Omental fat pad (tissue), 4 donors: ENCODE measurements around the gene SH3BP5L. TPM values are rescaled to one million over a fixed set of nuclear protein-coding genes. Genes with fewer than 3 reads are reported as not detected.

Experiments
- ATAC-seq: fragments of 150-250 bp; one replicate; pipeline ENCODE4 v1.9.1; 2016; ENCODE audit warnings: mild to moderate bottlenecking, moderate library complexity; ENCODE audit not compliant: low FRiP score
- DNase-seq: peaks from one replicate; pipeline ENCODE4 v3.0.0-alpha.2; 2019; ENCODE audit warnings: low spot score
- total RNA-seq, 4 donors: library from RNA; depleted of rRNA; stranded (reverse); fragments of >200 nt; gene quantifications; one replicate each; pipeline ENCODE4 v1.1.0, GENCODE V29; 2016
- TF ChIP-seq, protein P1 (sequence below), 3 donors: fragments of 450-650 bp; IDR thresholded peaks; one replicate each; pipeline ENCODE4 v1.5.1; 2016 to 2017; ENCODE audit warnings: antibody characterized with exemption in 3 of 3, mild to moderate bottlenecking in 3 of 3, moderate library complexity in 2 of 3

SH3BP5L gene
- 10 to 100 TPM in 3 of 4 donors, 1 to 10 TPM in 1; 9.7 to 20.0 (median 15.2) TPM for total RNA-seq

DNA sequence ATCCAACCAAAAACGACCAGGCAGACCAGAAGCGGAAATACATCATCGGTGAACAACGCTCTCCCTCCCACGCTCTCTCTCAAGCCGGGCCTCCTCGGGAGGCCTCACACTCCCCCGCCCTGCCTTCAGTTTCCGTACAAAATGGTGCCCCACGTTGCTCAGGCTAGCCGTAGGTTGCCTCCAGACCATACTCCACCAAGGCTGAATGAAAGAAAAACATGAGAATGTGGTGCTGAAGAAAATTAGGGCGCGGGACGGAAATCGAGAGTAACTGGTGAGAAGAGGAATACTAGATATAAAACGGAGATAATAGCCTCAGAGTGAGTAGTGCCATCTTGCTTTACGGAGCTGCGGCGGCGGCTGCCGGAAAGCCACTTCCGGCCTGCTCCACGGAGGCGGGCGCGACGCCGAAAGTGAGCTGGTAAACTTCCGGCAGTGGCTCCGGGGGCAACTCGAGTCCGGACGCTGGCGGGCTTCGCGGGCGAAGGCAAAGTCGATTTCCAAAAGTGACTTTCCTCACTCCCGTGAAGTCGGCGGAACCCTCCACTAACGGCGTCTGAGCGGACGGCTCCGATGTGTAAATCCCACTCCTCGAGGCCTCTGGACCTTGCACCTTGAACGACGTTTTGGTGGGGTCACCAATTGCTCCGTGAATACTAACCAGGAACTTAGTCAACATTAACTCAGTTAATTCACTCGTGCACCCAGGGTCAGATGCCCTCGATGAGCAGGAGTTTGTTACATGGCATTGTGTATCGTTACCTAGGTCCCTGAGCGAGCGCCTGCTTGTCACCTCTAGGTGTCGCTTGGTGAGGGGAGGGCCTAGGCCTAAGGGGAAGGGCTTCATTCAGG lies at the start of gene SH3BP5L:
Gene SH3BP5L, minus strand, starts transcription at position 7 of the 852 bp plus-strand sequence. CDS start 980 bp downstream, outside the sequence.
- ATAC-seq (peak; percentile 86), DNase-seq (peak; percentile 70)
- TF ChIP-seq, protein P1, sequence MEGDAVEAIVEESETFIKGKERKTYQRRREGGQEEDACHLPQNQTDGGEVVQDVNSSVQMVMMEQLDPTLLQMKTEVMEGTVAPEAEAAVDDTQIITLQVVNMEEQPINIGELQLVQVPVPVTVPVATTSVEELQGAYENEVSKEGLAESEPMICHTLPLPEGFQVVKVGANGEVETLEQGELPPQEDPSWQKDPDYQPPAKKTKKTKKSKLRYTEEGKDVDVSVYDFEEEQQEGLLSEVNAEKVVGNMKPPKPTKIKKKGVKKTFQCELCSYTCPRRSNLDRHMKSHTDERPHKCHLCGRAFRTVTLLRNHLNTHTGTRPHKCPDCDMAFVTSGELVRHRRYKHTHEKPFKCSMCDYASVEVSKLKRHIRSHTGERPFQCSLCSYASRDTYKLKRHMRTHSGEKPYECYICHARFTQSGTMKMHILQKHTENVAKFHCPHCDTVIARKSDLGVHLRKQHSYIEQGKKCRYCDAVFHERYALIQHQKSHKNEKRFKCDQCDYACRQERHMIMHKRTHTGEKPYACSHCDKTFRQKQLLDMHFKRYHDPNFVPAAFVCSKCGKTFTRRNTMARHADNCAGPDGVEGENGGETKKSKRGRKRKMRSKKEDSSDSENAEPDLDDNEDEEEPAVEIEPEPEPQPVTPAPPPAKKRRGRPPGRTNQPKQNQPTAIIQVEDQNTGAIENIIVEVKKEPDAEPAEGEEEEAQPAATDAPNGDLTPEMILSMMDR (IDR thresholded peaks at IDR 0.05) = peak in 1 of 3 donors; percentile 4

DNA sequence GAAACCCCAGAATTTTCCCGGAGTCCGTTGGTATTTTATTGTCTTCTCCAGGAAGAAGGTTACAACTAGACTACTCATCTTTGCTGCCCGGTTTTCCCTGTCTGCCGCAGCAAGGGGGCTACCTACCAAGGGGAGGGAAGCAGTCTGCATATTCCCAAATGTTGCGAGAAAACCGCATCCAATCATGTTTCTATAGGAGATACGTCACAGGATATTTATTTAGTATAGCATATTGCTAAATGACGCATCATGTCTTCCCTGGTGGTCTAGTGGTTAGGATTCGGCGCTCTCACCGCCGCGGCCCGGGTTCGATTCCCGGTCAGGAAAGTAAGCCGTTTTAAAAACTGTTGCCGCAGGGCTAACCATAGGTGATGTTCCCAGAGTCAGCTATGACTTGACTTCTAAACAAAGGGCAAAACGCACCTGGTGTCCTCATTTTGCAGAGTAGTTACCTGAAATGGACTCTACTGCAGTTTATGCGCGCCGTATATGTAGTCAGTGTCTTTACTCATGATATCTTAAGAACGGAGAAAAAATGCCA lies 48.3 kb upstream of the SH3BP5L start:
- ATAC-seq = peak; percentile 80
- DNase-seq = peak; percentile 71
- TF ChIP-seq, protein P1 (IDR thresholded peaks at IDR 0.05) = no peak

DNA sequence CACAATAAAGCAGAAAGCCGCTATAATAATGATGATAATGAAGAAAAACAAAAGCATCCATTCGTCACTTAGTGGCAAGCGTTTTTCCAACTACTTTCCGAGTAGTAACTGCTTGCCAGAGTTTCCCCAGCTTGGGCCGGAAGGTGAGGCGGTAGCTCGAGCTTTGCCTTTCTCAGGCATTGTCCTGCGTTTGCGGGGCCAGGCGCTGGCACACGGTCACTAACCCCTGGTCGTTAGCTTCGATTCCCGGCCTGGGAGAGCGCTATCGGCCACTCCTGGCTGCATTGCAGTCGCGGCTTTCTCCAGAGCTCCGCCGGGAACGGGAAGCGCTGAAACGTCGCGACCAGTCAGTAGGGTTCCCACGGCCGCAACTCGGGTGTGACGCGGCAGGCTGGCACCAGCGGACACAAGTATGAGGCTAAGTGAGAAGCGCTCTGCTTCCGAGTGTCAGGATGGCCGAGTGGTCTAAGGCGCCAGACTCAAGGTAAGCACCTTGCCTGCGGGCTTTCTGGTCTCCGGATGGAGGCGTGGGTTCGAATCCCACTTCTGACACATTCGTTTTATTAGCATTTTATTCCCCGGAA lies 47.8 kb upstream of the SH3BP5L start:
- DNase-seq (peak; percentile 95), ATAC-seq (peak; percentile 95)
- TF ChIP-seq, protein P1 (IDR thresholded peaks at IDR 0.05) = no peak

DNA sequence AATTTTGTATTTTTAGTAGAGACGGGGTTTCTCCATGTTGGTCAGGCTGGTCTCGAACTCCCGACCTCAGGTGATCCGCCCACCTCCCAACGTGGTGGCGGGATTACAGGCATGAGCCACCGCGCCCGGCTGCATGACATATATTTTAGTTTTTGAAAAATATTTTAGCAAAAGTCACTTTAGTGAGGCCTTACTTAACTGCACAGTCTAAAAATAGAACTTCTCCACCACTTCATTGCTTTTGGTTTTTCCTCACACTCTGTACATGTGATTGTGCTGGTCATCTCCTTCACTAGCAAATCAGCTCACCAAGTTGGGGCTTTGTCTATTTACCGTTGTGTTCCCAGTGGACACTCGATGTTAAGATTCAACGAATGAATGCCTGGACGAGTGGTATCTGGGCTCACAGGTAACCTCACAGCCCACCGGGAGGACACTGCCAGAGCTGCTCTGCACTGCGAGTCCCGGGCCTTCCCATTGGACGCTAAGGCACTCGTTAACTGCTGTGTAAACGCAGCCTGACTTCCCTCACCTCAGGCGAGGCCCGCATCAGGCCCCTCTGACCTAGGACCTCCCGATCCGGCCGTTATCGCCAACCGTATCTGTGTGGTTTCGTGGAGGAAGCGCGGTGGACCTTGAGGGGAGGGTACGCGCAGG lies 47.2 kb upstream of the SH3BP5L start:
- TF ChIP-seq, protein P1 (IDR thresholded peaks at IDR 0.05) = no peak
- no peak for DNase-seq
- peak; percentile 81 for ATAC-seq

DNA sequence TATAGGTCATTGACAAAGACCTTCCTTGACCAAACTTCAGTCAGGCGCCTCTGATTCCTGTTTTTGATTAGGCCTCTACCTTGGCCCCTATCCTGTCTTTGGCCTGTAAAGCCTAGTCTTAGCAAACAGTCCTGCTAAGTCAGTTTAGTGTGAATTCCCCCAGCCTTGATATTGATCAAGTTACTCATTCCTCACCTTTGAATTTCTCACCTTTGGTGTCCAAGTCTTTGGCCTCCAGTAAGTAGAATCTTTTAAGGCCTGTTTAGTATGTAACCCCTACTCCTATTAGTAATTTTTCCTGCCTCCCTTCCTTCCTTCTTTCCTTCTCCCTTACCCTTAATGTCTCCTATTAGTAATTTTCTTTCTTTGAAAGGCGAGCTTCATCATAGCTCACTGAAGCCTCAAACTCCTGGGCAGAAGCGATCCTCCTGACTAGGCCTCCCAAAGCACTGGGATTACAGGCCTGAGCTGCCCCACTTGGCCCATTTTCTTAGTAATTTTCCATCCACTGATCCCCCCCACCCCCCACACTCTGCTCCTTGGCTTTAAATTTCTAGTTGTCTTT lies 46.2 kb upstream of the SH3BP5L start:
- ATAC-seq = no peak
- TF ChIP-seq, protein P1 (IDR thresholded peaks at IDR 0.05) = no peak
- DNase-seq = no peak

DNA sequence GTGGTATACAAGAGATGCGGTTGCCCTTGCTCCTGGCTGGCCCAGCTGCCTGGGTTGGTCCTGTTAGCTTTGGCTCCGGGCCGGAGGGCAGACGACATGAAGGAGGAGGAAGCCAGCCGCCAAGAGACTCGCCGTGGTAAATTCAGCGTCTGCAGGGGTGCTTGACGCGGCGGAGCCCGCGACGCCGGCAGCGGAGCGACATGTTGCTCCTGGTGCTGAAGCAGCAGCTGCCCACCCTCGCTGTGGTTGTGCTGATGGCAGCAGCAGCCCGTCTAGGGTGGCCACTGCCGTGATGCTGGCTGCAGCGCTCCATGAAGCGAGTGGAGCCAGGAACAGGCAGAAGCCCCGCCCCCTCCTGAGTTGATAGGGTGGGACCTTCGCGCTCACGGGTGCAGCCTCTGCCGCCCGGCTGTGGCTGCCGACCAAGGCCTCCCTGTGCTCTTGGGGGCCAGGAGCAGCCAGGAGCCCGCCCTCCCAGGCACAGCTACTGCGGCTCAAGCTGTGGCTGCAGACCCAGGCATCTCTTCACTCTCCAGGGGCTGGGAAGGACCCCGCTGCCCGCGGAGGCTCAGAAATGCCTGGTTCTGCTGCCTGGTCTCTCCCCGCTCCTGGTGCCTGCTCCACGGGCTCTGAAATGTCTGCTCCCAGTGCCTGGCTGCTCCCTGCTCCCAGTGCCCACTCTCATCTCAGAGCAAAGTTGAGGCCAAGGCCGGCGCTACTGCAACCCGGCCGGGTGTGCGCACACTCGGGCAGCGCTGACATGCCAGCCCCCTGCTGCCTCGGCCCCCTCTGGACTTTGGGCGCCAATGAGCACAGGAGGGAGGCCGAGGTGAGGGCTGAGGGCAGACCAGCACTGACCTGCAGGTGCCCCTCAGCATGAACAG lies 37.5 kb upstream of the SH3BP5L start:
- TF ChIP-seq, protein P1 (IDR thresholded peaks at IDR 0.05) = no peak
- peak; percentile 74 for DNase-seq
- ATAC-seq = peak; percentile 72
